DND-41 (cell line): ENCODE results near the gene RBMS3.

Experiments
- EZH2 ChIP-seq: IDR thresholded peaks from 3 replicates; pipeline ENCODE4 v1.6.1; 2012; ENCODE audit warnings: borderline replicate concordance, low read depth, mild to moderate bottlenecking, moderate library complexity, low read length, inconsistent platforms; ENCODE audit not compliant: severe bottlenecking
- TF ChIP-seq, protein P1 (sequence below): IDR thresholded peaks from 2 replicates; pipeline ENCODE4 v1.5.1; 2012; ENCODE audit warnings: borderline replicate concordance, low read length, moderate library complexity, mild to moderate bottlenecking; ENCODE audit not compliant: poor library complexity, severe bottlenecking; ENCODE audit errors: extremely low read depth

DNA sequence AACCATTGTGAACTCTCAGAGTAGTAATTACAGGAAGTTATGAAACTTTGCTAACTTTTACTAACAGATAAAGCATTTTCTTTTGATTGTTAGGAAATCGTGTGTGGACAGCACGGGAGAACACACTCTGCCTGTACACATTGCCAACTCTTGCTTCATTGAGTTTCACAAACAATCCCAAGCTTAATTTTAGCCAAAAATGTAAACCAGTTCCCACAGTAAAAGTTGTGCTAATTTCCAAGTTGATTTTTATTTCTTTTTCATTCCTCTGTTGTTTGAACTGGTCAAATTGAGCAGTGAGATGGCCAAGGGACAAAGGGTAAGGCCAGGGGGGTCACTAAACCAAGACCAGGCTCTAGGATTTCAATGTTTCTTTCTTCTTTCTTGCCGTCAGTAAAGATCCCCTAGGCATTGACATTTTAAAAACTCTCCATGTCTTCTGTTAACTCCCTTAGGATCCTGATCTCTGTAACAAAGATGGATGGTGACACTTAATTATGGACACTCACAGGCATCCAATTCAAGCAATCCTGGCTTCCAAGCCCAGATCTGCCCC lies 414.9 kb downstream of the RBMS3 start:
- TF ChIP-seq, protein P1, sequence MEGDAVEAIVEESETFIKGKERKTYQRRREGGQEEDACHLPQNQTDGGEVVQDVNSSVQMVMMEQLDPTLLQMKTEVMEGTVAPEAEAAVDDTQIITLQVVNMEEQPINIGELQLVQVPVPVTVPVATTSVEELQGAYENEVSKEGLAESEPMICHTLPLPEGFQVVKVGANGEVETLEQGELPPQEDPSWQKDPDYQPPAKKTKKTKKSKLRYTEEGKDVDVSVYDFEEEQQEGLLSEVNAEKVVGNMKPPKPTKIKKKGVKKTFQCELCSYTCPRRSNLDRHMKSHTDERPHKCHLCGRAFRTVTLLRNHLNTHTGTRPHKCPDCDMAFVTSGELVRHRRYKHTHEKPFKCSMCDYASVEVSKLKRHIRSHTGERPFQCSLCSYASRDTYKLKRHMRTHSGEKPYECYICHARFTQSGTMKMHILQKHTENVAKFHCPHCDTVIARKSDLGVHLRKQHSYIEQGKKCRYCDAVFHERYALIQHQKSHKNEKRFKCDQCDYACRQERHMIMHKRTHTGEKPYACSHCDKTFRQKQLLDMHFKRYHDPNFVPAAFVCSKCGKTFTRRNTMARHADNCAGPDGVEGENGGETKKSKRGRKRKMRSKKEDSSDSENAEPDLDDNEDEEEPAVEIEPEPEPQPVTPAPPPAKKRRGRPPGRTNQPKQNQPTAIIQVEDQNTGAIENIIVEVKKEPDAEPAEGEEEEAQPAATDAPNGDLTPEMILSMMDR: no peak
- no peak for TF ChIP-seq EZH2
